ENCODE results near the gene PDE1C.

The PDE1C gene

DNA sequence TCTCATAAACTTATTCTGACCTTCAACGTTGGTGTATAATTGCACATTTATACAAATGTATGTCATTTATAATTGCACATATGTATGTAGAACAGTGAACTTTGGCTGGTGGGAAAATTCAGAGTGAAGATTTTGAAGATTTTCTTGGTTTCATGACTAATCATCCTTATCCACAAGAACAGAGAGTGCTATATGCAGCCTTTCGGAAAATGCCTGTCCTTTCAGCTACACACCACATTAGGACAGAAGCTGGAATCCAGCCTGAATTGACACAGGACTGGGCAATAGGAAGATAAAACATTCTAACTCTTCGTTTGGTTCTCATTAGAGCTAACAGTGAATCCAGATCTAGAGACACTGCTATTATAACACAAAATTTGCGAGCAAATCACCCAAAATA, 166.2 kb downstream of the PDE1C start:
- DNase-seq (ENCODE audit: extremely low read depth in 1 of 2, low read depth in 1 of 2) = no peak

GRCh38 chr7:31899356-31899927, 170.8 kb downstream of the PDE1C start:
- no peak for DNase-seq (ENCODE audit: extremely low read depth in 1 of 2, low read depth in 1 of 2)

DNA sequence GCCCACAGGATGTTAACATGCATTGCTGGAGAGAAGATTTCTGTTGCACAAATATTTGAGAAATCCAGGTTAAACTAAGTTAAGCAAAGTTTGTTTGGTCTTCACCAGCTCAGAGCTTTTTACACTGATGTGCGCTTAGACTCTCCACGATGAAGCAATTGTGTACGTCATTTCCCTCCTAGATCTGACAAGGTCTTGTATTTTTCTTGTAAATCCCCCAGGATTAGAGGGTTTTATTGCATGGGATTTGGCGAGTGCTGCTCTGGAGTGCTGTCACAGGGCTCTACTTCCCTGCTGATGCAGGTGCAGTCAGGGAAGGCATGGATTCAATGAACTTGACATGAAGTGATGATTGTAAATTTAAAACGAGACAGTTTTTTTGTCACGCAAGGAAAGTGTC, 173.3 kb downstream of the PDE1C start:
- no peak for DNase-seq (ENCODE audit: extremely low read depth in 1 of 2, low read depth in 1 of 2)

DNA sequence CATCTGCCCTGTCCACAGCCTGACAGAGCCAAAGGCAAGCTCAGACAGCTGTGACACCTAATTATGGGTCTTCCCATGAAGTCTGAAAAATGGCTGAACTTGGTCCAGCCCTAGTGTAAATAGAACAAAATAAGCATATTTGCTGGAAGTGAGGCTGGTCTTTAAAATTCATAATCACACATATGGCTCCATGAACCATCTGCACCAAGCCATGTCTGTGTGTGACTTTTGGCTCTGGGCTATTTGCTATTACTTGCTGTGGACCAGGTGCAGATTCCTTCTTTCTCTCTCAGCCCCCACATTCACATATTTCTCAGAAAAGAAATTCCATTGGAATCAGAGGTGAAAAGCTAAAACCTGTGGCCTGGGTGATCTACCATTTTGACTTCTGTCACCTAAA, 175.9 kb downstream of the PDE1C start:
- DNase-seq (ENCODE audit: extremely low read depth in 1 of 2, low read depth in 1 of 2) = no peak

DNA sequence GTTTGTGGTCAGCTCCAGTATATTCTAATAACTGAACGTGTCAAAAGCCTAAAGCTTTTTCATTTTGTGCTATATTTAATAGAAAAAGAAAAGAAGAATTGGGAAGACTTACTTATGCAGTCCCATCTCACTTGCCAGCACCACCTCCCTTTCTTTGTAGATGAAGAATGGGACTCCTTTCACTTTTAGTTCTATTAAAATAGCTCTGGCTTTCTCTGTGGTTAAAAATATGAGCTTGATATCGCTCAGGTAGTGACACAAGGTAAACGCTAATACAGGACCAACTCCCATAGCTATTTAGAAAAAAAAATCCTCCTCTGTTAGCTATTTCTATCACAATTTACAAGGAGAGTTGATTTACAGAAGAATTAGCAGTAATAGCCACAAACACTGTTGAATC, 176.8 kb downstream of the PDE1C start:
- DNase-seq (ENCODE audit: extremely low read depth in 1 of 2, low read depth in 1 of 2) = no peak

GRCh38 chr7:31892099-31892829, 177.9 kb downstream of the PDE1C start:
- DNase-seq (ENCODE audit: extremely low read depth in 1 of 2, low read depth in 1 of 2) = no peak

DNA sequence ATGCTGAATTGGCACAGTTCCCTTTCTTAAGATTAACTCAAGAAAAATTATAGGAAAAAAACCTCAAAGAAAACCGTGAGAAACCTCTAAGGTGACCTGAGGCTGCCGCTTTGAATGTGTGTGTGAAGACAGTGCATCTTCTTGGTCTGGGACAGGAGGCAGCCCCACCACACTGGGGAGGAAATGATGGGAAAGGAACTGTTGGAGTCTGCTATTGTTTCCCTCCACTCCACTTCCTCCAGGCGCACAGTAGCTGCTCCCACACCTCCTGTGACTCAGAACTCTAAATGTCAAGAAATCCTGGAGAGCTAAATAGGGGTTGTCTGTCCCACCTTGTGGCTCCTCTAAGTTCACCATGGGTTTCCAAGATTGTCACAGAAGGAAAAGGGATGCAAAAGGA, 179.4 kb downstream of the PDE1C start:
- no peak for DNase-seq (ENCODE audit: extremely low read depth in 1 of 2, low read depth in 1 of 2)

DNA sequence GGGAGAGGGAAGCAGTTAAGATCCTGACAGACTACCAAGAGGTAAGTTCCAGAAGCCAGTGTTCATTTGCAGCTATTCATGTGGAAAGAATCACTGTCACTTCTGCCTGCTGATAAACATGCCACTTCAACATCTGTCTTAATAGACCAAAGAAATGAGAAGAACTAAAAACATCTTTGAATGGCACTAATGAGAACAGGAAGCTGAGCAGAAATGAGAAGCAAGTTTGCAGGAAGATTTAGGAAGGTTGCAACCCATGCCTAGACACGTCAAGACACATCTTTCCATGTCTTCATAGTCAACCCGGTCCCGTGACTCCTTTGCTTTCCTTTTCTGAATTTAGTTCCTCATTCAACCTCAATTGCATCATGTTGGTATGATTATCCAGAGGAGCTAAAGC, 180.0 kb downstream of the PDE1C start:
- DNase-seq (ENCODE audit: extremely low read depth in 1 of 2, low read depth in 1 of 2) = no peak

- no peak for DNase-seq (ENCODE audit: extremely low read depth in 1 of 2, low read depth in 1 of 2)
Measured at GRCh38 chr7:31887006-31887405, 183.2 kb downstream of the PDE1C start.

GRCh38 chr7:31885171-31885570, 185.0 kb downstream of the PDE1C start:
- no peak for DNase-seq (ENCODE audit: extremely low read depth in 1 of 2, low read depth in 1 of 2)

- no peak for DNase-seq (ENCODE audit: extremely low read depth in 1 of 2, low read depth in 1 of 2)
Measured at GRCh38 chr7:31883761-31884164, 186.4 kb downstream of the PDE1C start.

DNA sequence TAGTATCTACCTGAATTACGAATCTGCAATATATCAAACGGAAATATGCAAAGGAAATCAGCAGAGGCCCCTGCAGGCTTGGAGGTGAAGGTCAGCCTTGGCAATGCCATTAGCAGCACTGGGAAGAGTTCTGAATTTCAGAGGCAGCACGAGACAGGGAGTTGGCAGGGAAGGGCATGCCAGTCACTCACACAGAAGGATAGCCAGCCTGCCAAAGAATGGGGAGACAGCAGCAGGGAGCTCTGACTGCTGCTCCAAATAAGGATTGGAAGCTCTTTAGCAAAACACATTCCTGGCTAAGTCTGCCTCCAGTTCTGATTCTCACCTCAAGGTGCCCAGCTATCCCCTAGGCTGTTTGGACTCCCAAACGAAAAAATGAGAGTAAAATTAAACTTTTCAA, 188.0 kb downstream of the PDE1C start:
- DNase-seq (ENCODE audit: extremely low read depth in 1 of 2, low read depth in 1 of 2) = no peak

GRCh38 chr7:31878875-31879274, 191.3 kb downstream of the PDE1C start:
- no peak for DNase-seq (ENCODE audit: extremely low read depth in 1 of 2, low read depth in 1 of 2)

DNA sequence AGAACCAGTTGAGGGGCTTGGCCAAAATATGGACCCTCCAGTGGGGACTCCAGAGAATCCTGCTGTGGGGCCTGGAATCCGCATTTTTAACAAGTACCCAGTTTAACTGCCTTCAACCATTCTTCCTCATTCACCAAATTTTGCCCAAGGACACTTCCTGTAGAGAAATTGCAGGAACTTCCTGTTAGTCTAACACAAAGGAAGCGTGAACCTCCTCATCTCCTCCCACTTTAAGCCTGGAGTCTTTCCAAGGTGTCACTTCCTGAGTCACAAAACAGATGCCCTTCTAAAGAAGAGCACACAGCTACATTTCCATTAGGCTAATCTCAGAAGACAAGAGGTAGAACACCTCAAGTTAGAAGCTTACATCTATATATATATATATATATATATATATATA, 194.8 kb downstream of the PDE1C start:
- DNase-seq (ENCODE audit: extremely low read depth in 1 of 2, low read depth in 1 of 2) = no peak

DNA sequence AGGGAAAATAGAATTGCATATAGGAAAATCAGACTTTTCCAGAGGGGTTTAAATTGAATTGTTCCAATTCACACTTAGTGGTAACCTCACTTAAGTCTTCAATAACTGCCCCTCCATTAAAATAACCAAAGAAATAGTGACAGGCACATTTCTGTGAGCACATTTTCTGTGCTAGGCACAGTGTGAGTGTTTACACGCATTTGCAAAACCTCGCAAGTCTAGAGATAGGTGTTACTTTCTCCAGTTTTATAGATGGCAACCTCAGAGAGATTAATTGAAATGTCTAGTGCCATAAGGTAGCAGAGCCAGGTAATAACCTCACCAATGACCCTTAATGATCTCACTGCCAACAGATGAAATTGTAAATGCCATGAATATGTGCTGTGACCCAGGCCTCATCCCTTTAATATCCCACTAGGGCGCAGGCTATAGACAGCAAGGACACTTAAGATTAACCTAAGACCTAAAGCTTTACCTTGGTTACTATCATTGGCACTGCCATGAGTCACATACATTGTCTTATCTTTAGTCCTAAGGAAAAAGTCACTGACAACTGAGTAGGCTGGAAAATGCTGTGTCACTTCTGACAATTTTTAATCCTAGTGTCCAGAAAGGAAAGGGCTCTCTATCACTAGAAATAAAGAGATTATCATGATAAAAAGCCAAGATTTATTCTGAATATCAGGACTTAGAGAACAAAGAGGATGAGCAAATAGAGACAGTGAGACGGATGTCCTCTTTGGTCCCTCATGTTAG, 195.4 kb downstream of the PDE1C start:
- DNase-seq (ENCODE audit: extremely low read depth in 1 of 2, low read depth in 1 of 2) = no peak

DNA sequence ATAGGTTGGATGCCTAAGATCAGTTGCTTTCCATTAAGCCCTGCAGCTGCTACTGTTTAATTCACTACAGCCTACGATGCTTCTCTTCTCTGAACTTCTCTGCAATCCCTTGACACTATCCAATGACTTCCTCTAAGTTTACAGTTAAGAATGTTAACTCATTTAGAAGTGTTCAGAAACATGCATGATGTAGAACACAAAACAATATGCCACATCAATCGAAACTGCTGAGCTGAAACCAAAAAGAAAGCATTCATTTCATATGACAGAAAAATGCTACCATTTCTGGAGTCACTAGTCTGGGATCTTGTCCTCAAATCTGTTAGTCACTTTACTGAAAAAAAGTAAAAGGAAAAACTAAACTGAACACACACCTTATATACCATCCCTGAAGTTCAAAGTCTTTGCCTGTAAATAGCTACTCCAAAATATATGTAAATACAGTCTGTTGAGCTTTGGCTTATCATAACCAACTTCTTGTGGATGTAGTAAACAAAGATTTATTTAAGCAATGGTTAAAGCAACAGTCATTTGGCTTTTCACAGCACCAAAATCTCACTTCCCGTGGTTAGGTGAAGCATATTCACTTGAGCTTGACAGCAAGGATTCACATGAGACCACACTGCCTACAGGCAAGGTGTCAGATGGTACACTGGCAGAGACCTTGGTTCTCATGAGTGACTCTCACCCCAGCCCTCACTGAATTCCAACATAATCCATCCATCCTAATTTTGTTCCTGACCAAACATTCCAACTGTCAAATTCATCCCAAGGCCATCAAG, 196.2 kb downstream of the PDE1C start:
- DNase-seq (ENCODE audit: extremely low read depth in 1 of 2, low read depth in 1 of 2) = no peak

DNA sequence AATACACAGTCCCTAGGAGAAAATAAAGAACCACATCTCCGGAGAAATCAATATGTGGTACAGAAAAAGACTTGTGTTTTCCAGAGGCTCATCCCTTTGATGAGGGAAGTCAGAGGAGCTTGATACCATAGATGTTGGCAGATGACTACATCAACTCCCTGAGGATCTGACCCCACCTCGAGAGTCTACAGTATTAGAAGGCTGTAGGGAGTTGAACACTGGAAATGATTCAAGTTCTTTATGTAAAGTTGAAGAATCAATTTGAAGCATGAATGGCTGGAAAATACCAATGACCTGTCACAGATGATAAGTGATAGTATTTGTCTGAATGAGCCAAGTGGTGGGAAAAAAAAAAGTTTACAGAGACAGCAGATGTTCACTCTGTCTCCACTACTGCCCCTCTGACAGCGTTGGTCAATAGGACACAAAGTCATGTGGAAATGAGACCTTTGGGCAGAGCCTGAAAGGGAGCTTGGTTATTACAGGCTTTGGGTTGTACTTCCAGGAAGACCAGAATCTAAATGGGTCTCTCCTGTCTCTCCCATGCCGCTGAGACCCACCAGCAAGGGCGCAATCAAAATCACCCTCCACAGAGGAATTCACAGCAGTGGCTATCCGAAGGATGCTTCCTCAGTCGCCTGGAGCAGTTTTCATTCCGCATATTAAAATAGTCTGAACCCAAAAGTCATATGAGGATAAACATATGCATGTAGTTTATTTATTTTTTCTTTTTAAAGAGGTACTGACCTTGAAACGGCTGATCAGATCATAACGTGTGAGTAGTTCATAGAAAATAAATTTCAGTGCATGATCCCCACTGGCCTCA, 197.4 kb downstream of the PDE1C start:
- no peak for DNase-seq (ENCODE audit: extremely low read depth in 1 of 2, low read depth in 1 of 2)

- DNase-seq (ENCODE audit: extremely low read depth in 1 of 2, low read depth in 1 of 2) = no peak
Measured at GRCh38 chr7:31864646-31865045, 205.6 kb downstream of the PDE1C start.

DNA sequence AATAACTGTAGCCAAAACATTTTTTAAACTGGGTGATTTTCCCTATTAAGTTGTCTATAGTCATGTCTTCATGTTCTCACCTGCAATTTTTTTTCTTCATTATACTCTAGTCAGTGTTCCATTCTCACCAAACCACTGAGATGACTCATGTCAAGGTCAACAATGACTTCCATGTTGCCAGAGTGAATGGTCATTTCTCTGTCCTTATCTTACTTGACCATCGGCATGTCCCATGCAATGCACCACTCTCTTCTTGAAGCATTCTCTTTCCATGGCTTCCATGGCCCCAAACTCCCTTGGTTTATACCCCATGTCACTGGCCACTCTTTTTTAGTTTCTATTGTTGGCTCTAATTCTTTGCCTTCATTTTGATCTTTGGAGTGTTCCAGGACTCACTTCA, 209.3 kb downstream of the PDE1C start:
- no peak for DNase-seq (ENCODE audit: extremely low read depth in 1 of 2, low read depth in 1 of 2)

DNA sequence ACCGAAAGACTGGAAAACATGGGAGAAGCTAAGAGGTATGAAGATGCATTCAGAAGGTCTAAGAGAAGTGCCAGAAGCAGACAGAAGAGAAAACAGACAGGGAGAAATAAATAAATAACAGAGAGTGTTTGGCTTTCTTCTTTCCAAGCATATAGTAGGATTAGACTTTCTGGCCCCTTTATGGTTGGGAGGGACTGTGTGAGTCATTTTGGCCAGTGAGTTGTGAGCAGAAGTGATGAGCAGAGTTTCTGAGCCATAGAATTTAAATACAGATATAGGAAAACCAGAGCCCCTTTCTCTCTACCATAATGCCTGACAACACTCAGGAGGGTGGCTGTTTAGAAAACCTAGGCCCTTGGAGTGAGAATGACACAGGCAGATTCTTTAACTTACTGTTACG, 212.2 kb downstream of the PDE1C start:
- DNase-seq (ENCODE audit: extremely low read depth in 1 of 2, low read depth in 1 of 2) = no peak

GRCh38 chr7:31857172-31857571, 213.0 kb downstream of the PDE1C start:
- DNase-seq (ENCODE audit: extremely low read depth in 1 of 2, low read depth in 1 of 2) = no peak
